ENCODE results near the gene UGT1A6. TPM values are rescaled to one million over a fixed set of nuclear protein-coding genes. Genes with fewer than 3 reads are reported as not detected.

Gene UGT1A6
- total RNA-seq, 2 experiments from 2014 or later: not detected

- Mint-ChIP-seq H3K36me3 (no peaks in the 10 kb centered on the region), H3K4me1 (ENCODE audit: low read depth) (no peaks in the 10 kb centered on the region), H3K4me3 (no peak overlapping the region), H3K9me3 (no peaks in the 10 kb centered on the region), H3K27me3 (peaks cover 3% of the 10 kb centered on the region), H3K27ac (no peak overlapping the region)
- ChIA-PET CTCF (no interaction called here), POLR2A (no interaction called here)
- no peak for DNase-seq
- intact Hi-C loops (cut with micrococcal nuclease): no loop called here
Observed at GRCh38 chr2:233817361-233817911, 124.7 kb downstream of the UGT1A6 start.

- Mint-ChIP-seq H3K36me3 (no peaks in the 10 kb centered on the region), H3K4me1 (ENCODE audit: low read depth) (no peaks in the 10 kb centered on the region), H3K27ac (no peak overlapping the region), H3K4me3 (no peak overlapping the region), H3K27me3 (peaks cover 3% of the 10 kb centered on the region), H3K9me3 (no peaks in the 10 kb centered on the region)
- peak; percentile 5 for DNase-seq
- ChIA-PET CTCF (no interaction called here), POLR2A (no interaction called here)
- intact Hi-C loops (cut with micrococcal nuclease): no loop called here
Observed at GRCh38 chr2:233817995-233818638, 125.4 kb downstream of the UGT1A6 start.

DNA sequence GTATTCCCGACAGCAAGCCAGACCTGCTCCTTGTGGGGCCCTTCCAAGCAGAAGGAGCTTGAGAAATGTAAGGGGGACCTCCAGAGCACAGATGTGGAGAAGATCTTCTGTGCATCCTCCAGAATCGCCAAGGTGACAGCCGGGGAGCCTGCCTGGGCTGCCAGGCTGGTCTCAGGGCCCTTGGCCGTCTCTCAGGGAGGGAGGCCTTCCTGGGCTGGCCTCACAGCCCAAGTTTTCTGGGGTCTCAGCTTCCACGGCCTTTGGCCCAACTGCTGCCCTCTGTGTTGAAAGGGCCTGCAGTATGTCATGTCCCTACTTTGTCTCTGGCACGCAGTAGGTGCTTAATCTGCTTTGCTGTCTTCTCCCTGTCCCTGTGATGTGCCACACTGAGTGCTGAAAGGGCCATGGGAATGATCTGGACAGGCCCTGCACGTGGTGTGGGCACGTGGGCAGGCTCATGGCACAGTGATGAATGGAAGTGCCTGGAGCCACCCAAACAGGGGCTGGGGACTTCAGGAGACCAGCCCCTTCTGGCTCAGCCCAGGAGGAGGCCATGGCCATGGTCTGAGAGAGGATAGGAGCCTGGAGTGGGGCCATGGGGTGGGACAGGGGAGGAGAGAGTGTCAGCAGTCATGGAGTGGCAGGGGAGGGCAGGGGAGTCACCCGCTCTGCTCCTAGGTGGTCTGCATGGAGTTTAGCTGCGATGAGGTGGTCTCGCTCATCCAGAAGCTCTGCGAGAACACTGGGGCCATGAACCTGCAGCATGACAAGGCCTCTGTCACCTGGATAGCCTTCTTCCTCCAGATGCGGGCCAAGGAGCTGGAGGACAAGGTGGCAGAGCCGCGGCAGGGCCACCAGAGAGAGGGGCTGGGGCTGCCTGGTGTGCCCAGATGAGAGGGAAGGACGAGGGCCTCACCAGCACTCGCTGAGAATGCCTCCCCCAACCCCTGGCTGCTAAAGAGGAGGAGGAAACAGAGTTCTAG is 126.2 kb downstream of the UGT1A6 start:
- CTCF ChIA-PET: no interaction called here
- H3K36me3 Mint-ChIP-seq: no peaks in the 10 kb centered on the region
- no peak overlapping the region for H3K4me3 Mint-ChIP-seq
- no peaks in the 10 kb centered on the region for H3K4me1 Mint-ChIP-seq (ENCODE audit: low read depth)
- H3K27ac Mint-ChIP-seq: no peak overlapping the region
- POLR2A ChIA-PET: no interaction called here
- H3K27me3 Mint-ChIP-seq: peaks cover 3% of the 10 kb centered on the region
- peak; percentile 3 for DNase-seq
- intact Hi-C loops (cut with micrococcal nuclease): no loop called here
- no peaks in the 10 kb centered on the region for H3K9me3 Mint-ChIP-seq

- Mint-ChIP-seq H3K27me3 (peaks cover 3% of the 10 kb centered on the region), H3K4me3 (no peak overlapping the region), H3K27ac (no peak overlapping the region), H3K4me1 (ENCODE audit: low read depth) (no peaks in the 10 kb centered on the region), H3K9me3 (no peaks in the 10 kb centered on the region), H3K36me3 (no peaks in the 10 kb centered on the region)
- peak; percentile 6 for DNase-seq
- intact Hi-C loops (cut with micrococcal nuclease): no loop called here
- CTCF ChIA-PET: no interaction called here
- POLR2A ChIA-PET: no interaction called here
Observed at GRCh38 chr2:233819884-233820773, 127.4 kb downstream of the UGT1A6 start.

DNA sequence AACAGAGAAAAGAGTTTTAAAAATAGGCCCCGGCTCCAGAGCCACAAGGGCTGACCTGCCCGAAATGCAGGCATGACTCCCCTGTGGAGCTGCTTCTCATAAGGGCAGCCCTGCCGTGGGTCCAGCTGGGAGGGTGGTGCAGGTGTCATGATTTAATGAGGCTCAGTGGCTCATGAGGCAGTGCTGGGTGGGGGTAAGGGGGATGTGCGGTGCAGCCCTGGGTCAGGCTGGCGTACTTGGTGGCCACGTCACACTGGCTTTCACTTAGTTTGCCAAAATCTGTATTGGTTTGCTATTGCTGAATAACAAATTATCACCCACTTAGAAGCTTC is 128.1 kb downstream of the UGT1A6 start:
- H3K27ac Mint-ChIP-seq: no peak overlapping the region
- no peak overlapping the region for H3K4me3 Mint-ChIP-seq
- peaks cover 5% of the 10 kb centered on the region for H3K27me3 Mint-ChIP-seq
- H3K36me3 Mint-ChIP-seq: no peaks in the 10 kb centered on the region
- CTCF ChIA-PET: no interaction called here
- POLR2A ChIA-PET: no interaction called here
- H3K4me1 Mint-ChIP-seq (ENCODE audit: low read depth): no peaks in the 10 kb centered on the region
- no peaks in the 10 kb centered on the region for H3K9me3 Mint-ChIP-seq
- peak; percentile 0 for DNase-seq
- intact Hi-C loops (cut with micrococcal nuclease): no loop called here

DNA sequence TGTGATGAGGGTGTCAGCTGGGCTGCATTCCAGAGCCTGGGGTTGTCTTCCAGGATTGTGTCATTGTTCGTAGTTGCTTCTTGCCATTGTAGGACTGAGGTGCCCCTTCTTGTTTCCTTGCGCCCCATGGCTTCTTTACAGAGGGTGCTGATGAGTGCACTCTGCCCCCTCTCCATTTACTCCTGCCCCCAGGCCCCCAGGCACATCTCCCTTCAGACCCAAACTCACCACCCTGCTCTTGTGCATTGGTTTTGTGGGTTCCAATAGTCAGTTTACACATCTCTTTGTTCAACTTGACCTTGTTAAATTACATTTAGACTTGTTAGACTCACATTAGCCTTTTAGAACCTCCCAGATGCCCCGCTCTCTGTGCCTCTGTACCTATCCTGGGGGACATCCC is 128.5 kb downstream of the UGT1A6 start:
- H3K27ac Mint-ChIP-seq: no peak overlapping the region
- ChIA-PET CTCF (no interaction called here), POLR2A (no interaction called here)
- peaks cover 5% of the 10 kb centered on the region for H3K27me3 Mint-ChIP-seq
- no peak for DNase-seq
- H3K9me3 Mint-ChIP-seq: peaks cover 2% of the 10 kb centered on the region
- H3K36me3 Mint-ChIP-seq: no peaks in the 10 kb centered on the region
- H3K4me3 Mint-ChIP-seq: no peak overlapping the region
- no peaks in the 10 kb centered on the region for H3K4me1 Mint-ChIP-seq (ENCODE audit: low read depth)
- intact Hi-C loops (cut with micrococcal nuclease): no loop called here

GRCh38 chr2:233821709-233822100 is 129.0 kb downstream of the UGT1A6 start:
- peaks cover 5% of the 10 kb centered on the region for H3K27me3 Mint-ChIP-seq
- H3K27ac Mint-ChIP-seq: no peak overlapping the region
- no peak overlapping the region for H3K4me3 Mint-ChIP-seq
- H3K9me3 Mint-ChIP-seq: peaks cover 3% of the 10 kb centered on the region
- CTCF ChIA-PET: no interaction called here
- no peaks in the 10 kb centered on the region for H3K4me1 Mint-ChIP-seq (ENCODE audit: low read depth)
- intact Hi-C loops (cut with micrococcal nuclease): no loop called here
- POLR2A ChIA-PET: no interaction called here
- no peak for DNase-seq
- H3K36me3 Mint-ChIP-seq: no peaks in the 10 kb centered on the region

DNA sequence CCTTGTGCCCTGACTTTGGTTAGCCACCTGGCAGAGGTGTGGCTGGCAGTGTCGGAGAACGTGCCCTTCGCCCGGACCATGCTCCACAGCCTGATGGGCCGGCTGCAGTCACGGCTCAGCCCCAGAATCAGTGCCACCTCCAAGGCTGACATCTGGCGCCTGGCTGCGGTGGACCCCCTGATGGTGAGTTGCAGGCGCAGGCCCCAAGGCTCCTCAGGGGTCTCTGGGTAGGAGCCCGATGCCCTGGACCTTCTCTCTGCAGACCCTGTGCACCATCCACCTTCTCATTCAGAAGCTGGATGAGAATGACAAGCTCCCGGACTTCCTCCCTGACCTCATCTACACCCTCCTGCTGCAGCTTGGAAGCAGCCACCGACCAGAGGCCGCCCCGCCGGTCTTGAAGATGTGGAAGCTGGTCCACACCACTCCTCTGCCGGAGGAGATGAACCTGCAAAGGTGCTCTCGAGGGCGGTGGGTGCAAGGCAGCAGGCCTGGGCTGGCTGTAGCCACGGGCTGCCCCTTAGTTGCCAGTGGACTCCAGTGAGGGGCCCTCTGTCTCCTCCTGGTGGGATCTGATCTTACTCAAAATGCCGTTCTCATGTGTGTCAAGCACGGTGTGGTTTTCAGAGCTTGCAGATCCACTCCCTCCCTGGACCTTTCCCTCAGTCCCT is 129.5 kb downstream of the UGT1A6 start:
- Mint-ChIP-seq H3K9me3 (peaks cover 3% of the 10 kb centered on the region), H3K27ac (no peak overlapping the region)
- POLR2A ChIA-PET: no interaction called here

More for the DNA sequence above, 129.5 kb downstream of the UGT1A6 start:
- no peaks in the 10 kb centered on the region for H3K36me3 Mint-ChIP-seq
- CTCF ChIA-PET: no interaction called here
- peak; percentile 4 for DNase-seq
- intact Hi-C loops (cut with micrococcal nuclease): no loop called here
- peaks cover 5% of the 10 kb centered on the region for H3K27me3 Mint-ChIP-seq
- no peak overlapping the region for H3K4me3 Mint-ChIP-seq
- no peaks in the 10 kb centered on the region for H3K4me1 Mint-ChIP-seq (ENCODE audit: low read depth)

Other genes starting within 250 kb of the UGT1A6 start
- 10 to 100 TPM; 19.3 to 21.5 TPM for gene USP40, start 126.1 kb upstream of the UGT1A6 start, total RNA-seq
- gene UGT1A8, start 75.3 kb upstream of the UGT1A6 start, total RNA-seq: not detected
- not detected for gene UGT1A10, start 56.4 kb upstream of the UGT1A6 start, total RNA-seq
- gene UGT1A9, start 21.0 kb upstream of the UGT1A6 start, total RNA-seq: not detected
- not detected for gene UGT1A7, start 11.0 kb upstream of the UGT1A6 start, total RNA-seq
- not detected for gene UGT1A5, start 20.0 kb downstream of the UGT1A6 start, total RNA-seq
- not detected for gene UGT1A4, start 25.8 kb downstream of the UGT1A6 start, total RNA-seq
- gene UGT1A3, start 36.2 kb downstream of the UGT1A6 start, total RNA-seq: not detected
- not detected for gene UGT1A1, start 67.4 kb downstream of the UGT1A6 start, total RNA-seq
- not detected for gene MROH2A, start 85.4 kb downstream of the UGT1A6 start, total RNA-seq
- gene HJURP, start 161.6 kb downstream of the UGT1A6 start, total RNA-seq: 100 to 1,000 TPM in 1 of 2 experiments, 10 to 100 TPM in 1; 98.4 to 102 TPM
- not detected for gene TRPM8, start 224.5 kb downstream of the UGT1A6 start, total RNA-seq

Data from activated CD4-positive, alpha-beta memory T cell treated with anti-CD3 and anti-CD28 coated beads for 36 hours (primary cell).